Fibroblast of upper back skin (primary cell): ENCODE measurements around the gene SMARCA4.
"Not testable (repeated sequence)": the region's sequence is repeated elsewhere in the genome, so short reads cannot be mapped to it uniquely, and the experiment has no call there.

Experiments used
- DNase-seq: peaks from one replicate; pipeline ENCODE4 v3.0.0-alpha.2; 2013

SMARCA4 gene

DNA sequence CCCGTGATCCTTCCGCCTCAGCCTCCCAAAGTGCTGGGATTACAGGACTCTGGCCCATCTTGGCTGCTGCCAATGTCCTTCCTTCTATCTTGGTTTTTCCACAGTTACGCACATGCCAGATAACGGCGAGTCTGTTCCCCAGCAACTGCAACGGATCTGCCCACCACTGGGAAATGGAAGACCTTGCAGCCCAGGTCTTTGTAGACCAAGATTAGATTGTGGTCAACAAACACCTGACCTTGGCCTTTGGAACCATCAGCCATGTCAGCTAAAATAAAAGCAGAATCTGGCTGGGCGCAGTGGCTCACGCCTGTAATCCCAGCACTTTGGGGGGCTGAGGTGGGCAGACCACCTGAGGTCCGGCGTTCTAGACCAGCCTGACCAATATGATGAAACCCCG is 118.1 kb downstream of the SMARCA4 start:
- no peak for DNase-seq

DNA sequence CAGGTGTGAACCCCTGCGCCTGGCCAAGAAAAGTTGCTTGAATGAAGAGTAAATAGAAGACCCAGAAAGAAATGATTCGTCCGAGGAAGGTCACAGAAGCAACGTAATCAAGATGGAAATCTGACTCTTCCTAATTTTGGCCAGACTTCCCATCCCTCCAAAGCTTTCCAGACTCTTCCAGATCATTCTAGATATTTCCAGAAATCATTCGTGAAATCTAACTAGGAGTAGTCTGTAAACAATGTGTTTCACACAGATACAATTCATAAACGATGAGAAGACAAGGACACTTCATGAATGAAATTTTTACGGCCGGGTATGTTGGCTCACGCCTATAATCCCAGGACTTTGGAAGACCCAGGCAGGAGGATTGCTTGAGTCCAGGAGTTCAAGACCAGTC is 119.2 kb downstream of the SMARCA4 start:
- DNase-seq: no peak

DNA sequence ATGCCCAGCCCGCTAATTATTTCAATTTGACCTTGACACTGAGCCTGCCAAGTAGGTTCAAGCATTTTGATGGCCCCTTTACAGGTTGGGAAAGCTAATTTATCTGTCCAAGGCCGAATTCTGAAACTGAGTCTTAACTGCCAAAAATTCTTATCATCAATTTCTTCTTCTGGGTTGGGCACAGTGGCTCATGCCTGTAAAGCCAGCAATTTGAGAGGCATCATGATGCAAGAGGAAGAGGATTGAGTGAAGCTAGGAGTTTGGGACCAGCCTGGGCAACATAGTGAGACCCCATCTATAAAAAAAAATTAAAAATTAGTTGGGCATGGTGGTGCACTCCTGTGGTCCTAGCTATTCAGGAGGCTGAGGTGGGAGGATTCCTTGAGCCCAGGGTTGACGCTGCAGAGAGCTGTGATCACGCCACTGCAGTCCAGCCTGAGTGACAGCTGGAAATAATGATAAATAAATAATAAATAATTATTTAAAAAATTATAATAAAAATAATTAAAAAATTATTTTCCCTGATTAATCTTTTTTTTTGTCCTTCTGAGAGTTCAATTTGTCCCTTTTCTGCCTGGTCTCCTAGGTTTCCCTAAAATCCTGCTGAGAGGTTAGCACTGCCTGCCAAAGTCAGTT is 127.2 kb downstream of the SMARCA4 start:
- no peak for DNase-seq

DNA sequence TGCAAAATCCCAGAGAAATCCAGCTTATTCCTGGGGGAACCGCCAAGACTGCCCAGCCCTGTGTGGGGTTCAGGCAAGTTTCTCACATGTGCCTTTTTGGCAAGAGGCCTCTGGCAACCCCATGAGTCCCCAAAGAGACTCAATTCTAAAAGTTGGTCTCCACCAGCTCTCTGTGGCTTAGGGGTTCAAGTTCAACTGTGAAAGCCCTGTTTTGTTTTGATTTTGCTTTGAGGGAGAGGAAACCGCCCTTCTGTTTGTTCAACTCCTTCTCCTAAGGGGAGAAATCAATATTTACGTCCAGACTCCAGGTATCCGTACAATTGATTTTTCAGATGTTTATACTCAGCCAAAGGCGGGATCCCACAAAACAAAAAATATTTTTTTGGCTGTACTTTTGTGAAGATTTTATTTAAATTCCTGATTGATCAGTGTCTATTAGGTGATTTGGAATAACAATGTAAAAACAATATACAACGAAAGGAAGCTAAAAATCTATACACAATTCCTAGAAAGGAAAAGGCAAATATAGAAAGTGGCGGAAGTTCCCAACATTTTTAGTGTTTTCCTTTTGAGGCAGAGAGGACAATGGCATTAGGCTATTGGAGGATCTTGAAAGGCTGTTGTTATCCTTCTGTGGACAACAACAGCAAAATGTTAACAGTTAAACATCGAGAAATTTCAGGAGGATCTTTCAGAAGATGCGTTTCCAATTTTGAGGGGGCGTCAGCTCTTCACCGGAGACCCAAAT is 127.8 kb downstream of the SMARCA4 start:
- no peak for DNase-seq

DNA sequence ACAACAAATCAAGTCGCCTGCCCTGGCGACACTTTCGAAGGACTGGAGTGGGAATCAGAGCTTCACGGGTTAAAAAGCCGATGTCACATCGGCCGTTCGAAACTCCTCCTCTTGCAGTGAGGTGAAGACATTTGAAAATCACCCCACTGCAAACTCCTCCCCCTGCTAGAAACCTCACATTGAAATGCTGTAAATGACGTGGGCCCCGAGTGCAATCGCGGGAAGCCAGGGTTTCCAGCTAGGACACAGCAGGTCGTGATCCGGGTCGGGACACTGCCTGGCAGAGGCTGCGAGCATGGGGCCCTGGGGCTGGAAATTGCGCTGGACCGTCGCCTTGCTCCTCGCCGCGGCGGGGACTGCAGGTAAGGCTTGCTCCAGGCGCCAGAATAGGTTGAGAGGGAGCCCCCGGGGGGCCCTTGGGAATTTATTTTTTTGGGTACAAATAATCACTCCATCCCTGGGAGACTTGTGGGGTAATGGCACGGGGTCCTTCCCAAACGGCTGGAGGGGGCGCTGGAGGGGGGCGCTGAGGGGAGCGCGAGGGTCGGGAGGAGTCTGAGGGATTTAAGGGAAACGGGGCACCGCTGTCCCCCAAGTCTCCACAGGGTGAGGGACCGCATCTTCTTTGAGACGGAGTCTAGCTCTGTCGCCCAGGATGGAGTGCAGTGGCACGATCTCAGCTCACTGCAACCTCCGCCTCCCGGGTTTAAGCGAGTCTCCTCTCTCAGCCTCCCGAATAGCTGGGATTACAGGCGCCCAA is 128.6 kb downstream of the SMARCA4 start, which contains the start of gene LDLR:
TSS of gene LDLR (plus strand) at position 210 of the 760 bp plus-strand sequence. CDS start at position 296, 86 bp downstream.
- peak; percentile 91 for DNase-seq

DNA sequence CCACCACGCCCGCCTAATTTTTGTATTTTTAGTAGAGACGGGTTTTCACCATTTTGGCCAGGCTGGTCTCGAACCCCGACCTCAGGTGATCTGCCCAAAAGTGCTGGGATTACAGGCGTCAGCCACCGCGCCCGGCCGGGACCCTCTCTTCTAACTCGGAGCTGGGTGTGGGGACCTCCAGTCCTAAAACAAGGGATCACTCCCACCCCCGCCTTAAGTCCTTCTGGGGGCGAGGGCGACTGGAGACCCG is 129.1 kb downstream of the SMARCA4 start:
- not testable (repeated sequence) for DNase-seq

DNA sequence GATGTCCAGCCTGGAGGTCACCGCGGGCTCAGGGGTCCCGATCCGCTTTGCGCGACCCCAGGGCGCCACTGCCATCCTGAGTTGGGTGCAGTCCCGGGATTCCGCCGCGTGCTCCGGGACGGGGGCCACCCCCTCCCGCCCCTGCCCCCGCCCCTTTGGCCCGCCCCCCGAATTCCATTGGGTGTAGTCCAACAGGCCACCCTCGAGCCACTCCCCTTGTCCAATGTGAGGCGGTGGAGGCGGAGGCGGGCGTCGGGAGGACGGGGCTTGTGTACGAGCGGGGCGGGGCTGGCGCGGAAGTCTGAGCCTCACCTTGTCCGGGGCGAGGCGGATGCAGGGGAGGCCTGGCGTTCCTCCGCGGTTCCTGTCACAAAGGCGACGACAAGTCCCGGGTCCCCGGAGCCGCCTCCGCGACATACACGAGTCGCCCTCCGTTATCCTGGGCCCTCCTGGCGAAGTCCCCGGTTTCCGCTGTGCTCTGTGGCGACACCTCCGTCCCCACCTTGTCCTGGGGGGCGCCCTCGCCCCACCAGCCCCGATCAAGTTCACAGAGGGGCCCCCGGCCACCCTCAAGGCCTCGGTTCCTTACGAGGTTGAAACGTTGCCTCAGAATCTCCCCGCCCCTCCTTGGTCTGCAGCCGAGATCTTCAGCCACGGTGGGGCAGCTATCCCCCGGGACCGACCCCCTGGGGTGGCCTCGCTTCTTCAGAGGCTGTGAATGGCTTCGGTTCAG is 129.6 kb downstream of the SMARCA4 start:
- peak; percentile 96 for DNase-seq

DNA sequence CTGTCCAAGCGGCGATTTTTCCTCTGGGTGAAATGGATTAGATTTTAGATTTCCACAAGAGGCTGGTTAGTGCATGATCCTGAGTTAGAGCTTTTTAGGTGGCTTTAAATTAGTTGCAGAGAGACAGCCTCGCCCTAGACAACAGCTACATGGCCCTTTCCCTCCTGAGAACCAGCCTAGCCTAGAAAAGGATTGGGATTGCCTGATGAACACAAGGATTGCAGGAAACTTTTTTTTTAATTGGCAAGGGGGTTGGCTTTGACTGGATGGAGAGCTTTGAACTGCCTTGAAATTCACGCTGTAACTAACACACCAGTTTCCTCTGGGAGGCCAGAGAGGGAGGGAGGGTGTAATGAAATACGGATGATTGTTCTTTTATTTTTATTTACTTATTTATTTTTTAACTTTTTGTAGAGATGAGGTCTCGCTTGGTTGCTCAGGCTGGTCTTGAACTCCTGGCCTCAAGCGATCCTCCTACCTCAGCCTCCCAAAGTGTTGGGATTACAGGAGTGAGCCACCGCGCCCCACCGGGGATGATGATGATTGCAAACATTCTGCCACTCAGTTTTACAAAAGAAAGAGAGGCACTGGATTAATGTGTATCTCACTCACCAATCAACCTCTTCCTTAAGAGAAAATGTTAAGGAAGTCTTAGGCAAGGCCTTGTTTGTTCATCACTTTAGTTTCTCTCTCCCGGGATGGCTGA is 130.3 kb downstream of the SMARCA4 start:
- no peak for DNase-seq

DNA sequence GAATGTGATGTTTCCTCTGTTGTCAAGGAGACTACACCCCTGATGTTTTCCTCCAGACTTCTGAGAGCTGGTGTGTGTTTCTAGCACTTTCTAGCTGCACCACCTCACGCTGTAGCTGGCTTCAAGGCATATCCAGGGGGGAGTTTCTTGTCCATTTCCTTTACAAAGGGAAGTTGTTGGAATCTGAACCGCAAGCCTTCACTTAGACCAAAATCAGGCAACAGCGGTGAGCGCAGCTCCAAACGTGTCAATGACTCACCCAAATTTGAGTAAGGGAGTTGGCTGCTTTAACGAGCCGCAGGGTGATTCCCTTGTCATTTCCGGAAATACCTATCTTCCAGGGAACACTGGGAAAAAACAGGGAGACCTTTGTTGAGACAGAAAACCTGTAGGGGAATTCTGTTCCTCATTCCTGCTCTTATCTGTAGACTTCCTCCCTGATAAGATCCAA is 130.9 kb downstream of the SMARCA4 start:
- peak; percentile 93 for DNase-seq

DNA sequence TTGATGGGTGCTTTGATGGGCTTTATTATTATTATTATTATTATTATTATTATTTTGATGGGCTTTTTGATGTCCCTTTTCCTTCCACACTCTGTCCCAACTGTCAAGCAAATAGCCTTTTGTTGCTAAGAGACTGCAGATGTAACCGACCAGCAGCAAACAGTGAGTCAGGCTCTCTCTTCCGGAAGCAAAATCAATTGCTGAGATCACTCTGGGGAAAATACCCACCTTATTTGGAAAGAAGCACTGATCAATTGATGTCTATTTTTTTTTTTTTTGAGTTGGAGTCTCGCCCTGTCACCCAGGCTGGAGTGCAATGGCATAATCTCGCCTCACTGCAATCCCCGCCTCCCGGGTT is 131.3 kb downstream of the SMARCA4 start:
- DNase-seq: peak; percentile 49

DNA sequence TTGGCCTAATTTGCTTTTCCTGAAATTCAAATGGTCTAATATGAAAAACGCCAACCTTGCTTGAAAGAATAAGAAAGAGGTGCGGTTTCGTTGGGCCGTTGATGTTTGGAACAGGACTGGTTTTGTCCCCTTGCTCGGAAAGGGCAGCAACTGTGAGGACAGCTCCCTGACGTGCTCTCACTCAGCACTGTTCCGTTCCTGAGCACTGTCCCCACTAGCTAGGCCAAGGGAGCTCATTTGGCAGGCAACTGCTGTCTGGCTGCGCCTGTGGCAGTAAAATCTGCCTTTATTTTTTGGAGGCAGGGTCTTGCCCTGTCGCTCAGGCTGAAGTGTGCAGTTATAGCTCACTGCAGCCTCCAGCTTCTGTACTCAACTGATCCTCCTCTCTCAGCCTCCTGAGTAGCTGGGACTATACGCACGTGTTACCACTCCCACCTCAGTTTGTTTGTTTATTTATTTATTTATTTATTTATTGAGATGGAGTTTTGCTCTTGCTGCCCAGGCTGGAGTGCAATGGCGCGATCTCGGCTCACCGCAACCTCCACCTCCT is 132.9 kb downstream of the SMARCA4 start:
- no peak for DNase-seq

DNA sequence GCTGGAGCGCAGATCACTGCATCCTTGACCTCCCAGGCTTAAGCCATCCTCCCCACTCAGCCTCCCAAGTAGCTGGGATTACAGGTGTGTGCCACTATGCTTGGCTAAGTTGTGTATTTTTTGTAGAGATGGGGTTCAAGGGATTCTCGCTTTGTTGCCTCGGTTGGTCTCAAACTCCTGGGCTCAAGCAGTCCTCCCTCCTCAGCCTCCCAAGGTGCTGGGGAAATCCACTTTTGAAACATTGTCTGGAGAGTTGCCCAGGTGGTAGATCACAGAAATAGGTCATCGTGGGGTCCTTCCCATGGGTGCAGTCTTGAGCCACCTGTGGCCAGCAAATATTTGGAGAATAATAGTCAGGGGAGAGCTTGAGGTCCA is 133.7 kb downstream of the SMARCA4 start:
- DNase-seq: no peak

DNA sequence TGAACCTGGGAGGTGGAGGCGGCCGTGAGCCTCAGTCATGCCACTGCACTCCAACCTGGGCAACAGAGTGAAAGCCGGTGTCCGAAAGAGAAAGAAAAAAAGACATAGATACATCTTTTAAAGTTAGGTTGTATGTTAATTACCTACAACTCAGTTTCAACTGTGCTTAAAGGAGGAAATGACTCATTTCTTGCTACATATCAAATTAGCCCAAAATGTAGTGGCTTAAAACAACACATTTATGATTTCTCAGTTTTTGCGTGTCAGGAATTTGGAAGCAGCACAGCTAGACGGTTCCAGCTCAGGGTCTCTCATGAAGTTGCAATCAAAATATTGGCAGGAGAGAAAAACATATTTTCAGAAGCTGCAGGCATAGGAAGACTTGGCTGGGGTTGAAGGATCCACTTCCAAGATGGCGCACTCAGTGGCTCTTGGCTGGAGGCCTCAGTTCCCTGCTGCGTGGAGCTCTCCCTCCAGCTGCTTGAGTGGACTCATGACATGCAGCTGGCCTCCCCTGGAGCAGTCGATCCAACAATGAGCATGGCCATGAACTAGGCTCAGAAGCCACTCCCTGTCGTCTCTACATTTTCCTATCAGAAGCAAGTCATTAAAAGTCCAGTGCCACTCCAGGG is 135.5 kb downstream of the SMARCA4 start:
- peak; percentile 69 for DNase-seq

DNA sequence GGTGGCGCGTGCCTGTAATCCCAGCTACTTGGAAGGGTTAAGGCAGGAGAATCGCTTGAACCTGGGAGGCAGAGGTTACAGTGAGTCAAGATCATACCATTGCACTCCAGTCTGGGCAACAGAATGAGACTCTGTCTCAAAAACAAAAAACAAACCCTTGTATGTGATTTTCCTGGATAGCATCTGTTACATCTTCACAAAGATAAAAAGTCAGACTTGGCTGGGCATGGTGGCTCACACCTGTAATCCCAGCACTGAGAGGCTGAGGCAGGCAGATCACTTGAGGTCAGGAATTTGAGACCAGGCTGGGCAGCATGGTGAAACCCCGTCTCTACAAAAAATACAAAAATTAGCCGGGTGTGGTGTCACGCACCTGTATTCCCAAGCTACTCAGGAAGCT is 136.5 kb downstream of the SMARCA4 start:
- DNase-seq: not testable (repeated sequence)

DNA sequence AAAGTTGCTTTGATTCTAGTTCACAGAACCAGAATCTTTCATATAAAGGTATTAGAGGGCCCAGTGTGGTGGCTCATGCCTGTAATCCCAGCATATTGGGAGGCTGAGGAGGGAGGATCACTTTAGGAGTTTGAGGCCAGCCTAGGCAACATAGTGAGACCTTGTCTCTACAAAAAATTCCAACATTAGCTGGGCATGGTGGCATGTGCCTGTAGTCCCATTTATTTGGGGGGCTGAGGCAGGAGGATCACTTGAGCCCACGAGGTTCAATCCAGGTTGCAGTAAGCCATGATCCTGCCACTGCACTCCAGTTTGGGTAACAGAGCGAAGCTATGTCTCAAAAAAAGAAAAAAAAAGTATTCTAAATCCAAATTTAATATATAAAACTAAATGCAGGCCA is 137.5 kb downstream of the SMARCA4 start:
- no peak for DNase-seq

DNA sequence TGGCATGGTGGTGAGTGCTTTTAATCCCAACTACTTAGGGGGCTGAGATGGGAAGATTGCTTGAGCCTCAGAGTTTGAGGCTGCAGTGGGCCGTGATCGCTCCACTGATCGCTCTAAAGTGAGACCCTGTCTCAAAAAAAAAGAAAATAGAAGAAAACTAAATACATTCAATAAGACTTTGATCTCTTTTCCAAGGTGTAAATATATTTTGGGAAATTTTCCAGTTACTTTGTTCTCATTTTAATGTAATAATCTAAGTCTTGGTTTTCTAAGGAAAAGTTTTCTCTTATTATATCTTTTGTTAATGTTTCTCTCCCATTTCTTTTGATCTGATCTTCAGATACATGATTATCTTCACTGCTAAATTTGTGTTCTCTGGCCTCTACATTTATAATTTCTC is 138.0 kb downstream of the SMARCA4 start:
- no peak for DNase-seq

DNA sequence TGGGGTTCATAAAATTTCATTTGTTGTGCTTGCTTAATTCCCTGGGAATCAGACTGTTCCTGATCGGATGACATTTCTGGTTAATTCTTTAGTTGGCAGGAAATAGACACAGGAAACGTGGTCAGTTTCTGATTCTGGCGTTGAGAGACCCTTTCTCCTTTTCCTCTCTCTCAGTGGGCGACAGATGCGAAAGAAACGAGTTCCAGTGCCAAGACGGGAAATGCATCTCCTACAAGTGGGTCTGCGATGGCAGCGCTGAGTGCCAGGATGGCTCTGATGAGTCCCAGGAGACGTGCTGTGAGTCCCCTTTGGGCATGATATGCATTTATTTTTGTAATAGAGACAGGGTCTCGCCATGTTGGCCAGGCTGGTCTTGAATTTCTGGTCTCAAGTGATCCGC is 139.2 kb downstream of the SMARCA4 start:
- no peak for DNase-seq

DNA sequence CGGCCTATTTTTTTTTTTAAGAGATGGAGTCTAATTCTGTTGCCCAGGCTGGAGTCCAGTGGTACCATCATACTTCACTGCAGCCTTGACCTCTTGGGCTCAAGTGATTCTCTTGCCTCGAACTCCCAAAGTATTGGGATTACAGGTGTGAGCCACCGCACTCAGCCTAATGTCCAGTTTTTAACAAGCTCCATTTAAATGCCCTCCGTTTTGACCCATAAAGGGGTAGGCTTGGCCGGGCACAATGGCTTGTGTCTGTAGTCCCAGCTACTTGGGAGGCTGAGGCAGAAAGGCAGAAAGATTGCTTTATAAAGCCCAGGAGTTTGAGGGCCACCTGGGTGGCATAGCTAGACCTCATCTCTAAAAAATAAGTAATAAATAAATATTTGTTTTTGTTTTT is 140.2 kb downstream of the SMARCA4 start:
- no peak for DNase-seq

DNA sequence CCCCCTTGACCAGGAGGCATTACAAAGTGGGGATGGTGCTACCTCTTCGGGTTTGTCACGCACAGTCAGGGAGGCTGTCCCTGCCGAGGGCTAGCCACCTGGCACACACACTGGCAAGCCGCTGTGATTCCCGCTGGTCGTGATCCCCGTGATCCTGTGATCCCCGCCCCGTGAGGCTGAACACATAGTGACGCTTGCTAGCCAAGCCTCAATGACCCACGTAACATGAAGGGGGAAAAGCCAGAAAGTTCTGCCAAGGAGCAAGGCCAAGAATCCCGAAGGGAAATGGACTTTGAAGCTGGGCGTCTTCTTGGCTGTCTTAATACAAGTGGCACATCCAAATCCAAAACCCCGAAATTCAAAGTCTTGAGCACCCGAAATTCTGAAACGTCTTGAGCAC is 142.1 kb downstream of the SMARCA4 start:
- no peak for DNase-seq

DNA sequence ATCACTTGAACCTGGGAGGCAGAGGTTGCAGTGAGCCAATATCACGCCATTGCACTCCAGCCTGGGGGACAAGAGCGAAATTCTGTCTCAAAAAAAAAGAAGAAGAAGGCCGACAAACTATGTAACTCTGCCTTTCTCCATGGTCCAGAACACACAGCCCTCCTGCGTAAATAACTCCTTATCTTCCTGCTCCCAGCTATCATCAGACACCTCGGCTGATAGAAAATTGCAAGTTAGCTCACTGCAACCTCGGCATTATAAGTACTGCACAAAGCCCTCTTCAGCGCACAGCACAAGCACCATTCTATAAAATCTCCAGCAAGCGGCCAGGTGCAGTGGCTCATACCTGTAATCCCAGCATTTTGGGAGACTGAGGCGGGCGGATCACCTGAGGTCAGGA is 142.8 kb downstream of the SMARCA4 start:
- not testable (repeated sequence) for DNase-seq

DNA sequence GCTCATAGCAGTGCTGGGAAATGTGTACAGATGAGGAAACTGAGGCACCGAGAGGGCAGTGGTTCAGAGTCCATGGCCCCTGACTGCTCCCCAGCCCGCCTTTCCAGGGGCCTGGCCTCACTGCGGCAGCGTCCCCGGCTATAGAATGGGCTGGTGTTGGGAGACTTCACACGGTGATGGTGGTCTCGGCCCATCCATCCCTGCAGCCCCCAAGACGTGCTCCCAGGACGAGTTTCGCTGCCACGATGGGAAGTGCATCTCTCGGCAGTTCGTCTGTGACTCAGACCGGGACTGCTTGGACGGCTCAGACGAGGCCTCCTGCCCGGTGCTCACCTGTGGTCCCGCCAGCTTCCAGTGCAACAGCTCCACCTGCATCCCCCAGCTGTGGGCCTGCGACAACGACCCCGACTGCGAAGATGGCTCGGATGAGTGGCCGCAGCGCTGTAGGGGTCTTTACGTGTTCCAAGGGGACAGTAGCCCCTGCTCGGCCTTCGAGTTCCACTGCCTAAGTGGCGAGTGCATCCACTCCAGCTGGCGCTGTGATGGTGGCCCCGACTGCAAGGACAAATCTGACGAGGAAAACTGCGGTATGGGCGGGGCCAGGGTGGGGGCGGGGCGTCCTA is 144.3 kb downstream of the SMARCA4 start:
- no peak for DNase-seq

DNA sequence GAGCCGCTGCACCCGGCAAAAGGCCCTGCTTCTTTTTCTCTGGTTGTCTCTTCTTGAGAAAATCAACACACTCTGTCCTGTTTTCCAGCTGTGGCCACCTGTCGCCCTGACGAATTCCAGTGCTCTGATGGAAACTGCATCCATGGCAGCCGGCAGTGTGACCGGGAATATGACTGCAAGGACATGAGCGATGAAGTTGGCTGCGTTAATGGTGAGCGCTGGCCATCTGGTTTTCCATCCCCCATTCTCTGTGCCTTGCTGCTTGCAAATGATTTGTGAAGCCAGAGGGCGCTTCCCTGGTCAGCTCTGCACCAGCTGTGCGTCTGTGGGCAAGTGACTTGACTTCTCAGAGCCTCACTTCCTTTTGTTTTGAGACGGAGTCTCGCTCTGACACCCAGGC is 145.6 kb downstream of the SMARCA4 start:
- DNase-seq: no peak
